GM12878 (cell line): ENCODE results near the gene TMBIM1. TPM values are rescaled to one million over a fixed set of nuclear protein-coding genes. Genes with fewer than 3 reads are reported as not detected.

Experiments used
- BCL11A ChIP-seq: IDR thresholded peaks from 2 replicates; pipeline ENCODE4 v1.6.1; 2011; ENCODE audit warnings: low read depth, low read length
- BHLHE40 ChIP-seq, 2 experiments: fragments of 450-650 bp in 1 of 2; IDR thresholded peaks; 2 replicates each; pipeline ENCODE4 v1.6.1; 2011 to 2017; ENCODE audit warnings: low read depth in 2 of 2, borderline replicate concordance in 1 of 2, improper control_type of control experiment in 1 of 2, low read length in 1 of 2, mild to moderate bottlenecking in 1 of 2
- CHD2 ChIP-seq: IDR thresholded peaks from 2 replicates; pipeline ENCODE4 v1.6.1; 2011; ENCODE audit warnings: low read depth, low read length, improper control_type of control experiment, borderline replicate concordance
- DPF2 ChIP-seq: fragments of 450-650 bp; IDR thresholded peaks from 2 replicates; pipeline ENCODE4 v1.6.1; 2017; ENCODE audit warnings: mild to moderate bottlenecking
- EED ChIP-seq: sonication (generic); IDR thresholded peaks from 2 replicates; pipeline ENCODE4 v1.6.1; 2016; ENCODE audit warnings: antibody characterized with exemption, low read depth
- EGR1 ChIP-seq, 2 experiments: IDR thresholded peaks; 1 replicate in 1 of 2; 2 replicates in 1 of 2; pipeline ENCODE4 v1.6.1; 2011 to 2012; ENCODE audit warnings: low read depth in 2 of 2, low read length in 2 of 2, borderline replicate concordance in 1 of 2, mild to moderate bottlenecking in 1 of 2, moderate library complexity in 1 of 2
- JUNB ChIP-seq: IDR thresholded peaks from 2 replicates; pipeline ENCODE4 v1.6.1; 2016; ENCODE audit warnings: antibody characterized with exemption, mild to moderate bottlenecking
- JUND ChIP-seq: IDR thresholded peaks from 2 replicates; pipeline ENCODE4 v1.6.1; 2012; ENCODE audit warnings: low read depth, mild to moderate bottlenecking, low read length, improper control_type of control experiment, moderate library complexity
- KDM1A ChIP-seq: fragments of 200-600 bp; sonication (generic); IDR thresholded peaks from 2 replicates; pipeline ENCODE4 v1.6.1; 2016; ENCODE audit warnings: borderline replicate concordance
- PAX5 ChIP-seq: IDR thresholded peaks from 2 replicates; pipeline ENCODE4 v1.6.1; 2011; ENCODE audit warnings: low read depth, low read length, borderline replicate concordance
- PML ChIP-seq: IDR thresholded peaks from 2 replicates; pipeline ENCODE4 v1.6.1; 2012; ENCODE audit warnings: low read length, inconsistent platforms
- POLR2A ChIP-seq: IDR thresholded peaks from 2 replicates; pipeline ENCODE4 v1.6.1; 2011; ENCODE audit warnings: low read depth, mild to moderate bottlenecking, low read length
- RFX5 ChIP-seq: IDR thresholded peaks from 2 replicates; pipeline ENCODE4 v1.6.1; 2011; ENCODE audit warnings: low read depth, low read length, improper control_type of control experiment
- RUNX3 ChIP-seq: IDR thresholded peaks from 2 replicates; pipeline ENCODE4 v1.6.1; 2012; ENCODE audit warnings: low read length, inconsistent platforms
- SMARCA5 ChIP-seq: fragments of 450-650 bp; IDR thresholded peaks from 2 replicates; pipeline ENCODE4 v1.6.1; 2017; ENCODE audit warnings: mild to moderate bottlenecking
- SP1 ChIP-seq: IDR thresholded peaks from one replicate; pipeline ENCODE4 v1.6.1; 2011; ENCODE audit warnings: low read depth, low read length
- SRF ChIP-seq, 2 experiments: IDR thresholded peaks; 2 replicates each; pipeline ENCODE4 v1.6.1; 2011; ENCODE audit warnings: low read depth in 2 of 2, low read length in 2 of 2, mild to moderate bottlenecking in 1 of 2, moderate library complexity in 1 of 2
- YBX1 ChIP-seq: fragments of 450-650 bp; IDR thresholded peaks from 2 replicates; pipeline ENCODE4 v1.6.1; 2016; ENCODE audit warnings: antibody characterized with exemption
- ZBED1 ChIP-seq: IDR thresholded peaks from 2 replicates; pipeline ENCODE4 v1.6.1; 2016; ENCODE audit warnings: borderline replicate concordance
- ZNF384 ChIP-seq: IDR thresholded peaks from 2 replicates; pipeline ENCODE4 v1.6.1; 2012; ENCODE audit warnings: low read depth, mild to moderate bottlenecking, low read length, improper control_type of control experiment, borderline replicate concordance
- polyA plus RNA-seq, 11 experiments: library from polyadenylated mRNA; depleted of rRNA in 4 of 11; unstranded in 6 of 11; stranded (reverse) in 5 of 11; fragments of >200 nt; fragmentation: Nextera tagmentation in 4 of 11; fragmentation: Illumina TruSeq in 1 of 11; extraction: Ambion mirVana in 4 of 11; extraction: Trizol in 1 of 11; gene quantifications; 1 replicate in 1 of 11; 2 replicates in 10 of 11; pipeline versions ENCODE4 v1.2.1 to v1.2.3, GENCODE V29; 2011 to 2016; ENCODE audit warnings: inconsistent platforms in 2 of 11, missing spikeins in 2 of 11, low read depth in 1 of 11
- total RNA-seq, 4 experiments: library from RNA; depleted of rRNA in 3 of 4; stranded (reverse); fragments of >200 nt in 3 of 4; fragmentation: Illumina TruSeq in 1 of 4; extraction: Trizol in 1 of 4; gene quantifications; 2 replicates each; pipeline versions ENCODE4 v1.2.1 to v1.2.3, GENCODE V29; 2013 to 2021
- TF ChIP-seq, protein P1 (sequence below): IDR thresholded peaks from 2 replicates; pipeline ENCODE4 v1.6.1; 2011; ENCODE audit warnings: low read depth, mild to moderate bottlenecking, low read length, moderate library complexity, borderline replicate concordance; ENCODE audit errors: extremely low read depth
- TF ChIP-seq, protein P2 (sequence below): fragments of 450-650 bp; formaldehyde crosslinking; IDR thresholded peaks from 2 replicates; pipeline ENCODE4 v1.4.0; 2020; ENCODE audit warnings: mild to moderate bottlenecking, moderate library complexity
- TF ChIP-seq, protein P3 (sequence below): fragments of 150-350 bp; IDR thresholded peaks from 2 replicates; pipeline ENCODE4 v1.6.1; 2016; ENCODE audit warnings: low read depth, low read length
- TF ChIP-seq, protein P4 (sequence below): IDR thresholded peaks from 2 replicates; pipeline ENCODE4 v1.6.1; 2012; ENCODE audit warnings: low read depth, low read length, improper control_type of control experiment

TMBIM1 gene
- total and polyA plus RNA-seq, 10 of the 15 experiments (the other 5 are each of a cell fraction or from before 2014, with no cell fraction given) = 6.1 to 38.3 (median 26.2) TPM

DNA sequence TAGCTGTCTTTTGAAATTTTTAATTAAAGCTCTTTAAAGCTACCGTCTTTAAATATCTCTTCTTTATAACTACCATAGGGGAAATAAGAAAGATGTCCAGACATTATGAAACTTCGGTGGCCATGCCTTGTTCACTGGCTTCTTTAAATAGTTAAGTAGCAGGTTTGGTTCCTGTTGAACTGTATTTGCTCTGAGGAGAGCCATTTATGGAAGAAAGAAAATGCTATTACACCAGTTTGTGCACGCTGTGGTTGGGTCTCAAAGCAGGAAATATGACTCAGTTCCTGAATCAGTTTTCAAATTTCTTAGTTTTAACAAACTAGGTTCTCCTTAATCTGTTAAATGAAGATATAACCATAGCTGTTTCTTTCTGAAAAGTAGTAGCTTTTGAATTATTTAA is 63.1 kb downstream of the TMBIM1 start (continued):
- TF ChIP-seq, protein P1, sequence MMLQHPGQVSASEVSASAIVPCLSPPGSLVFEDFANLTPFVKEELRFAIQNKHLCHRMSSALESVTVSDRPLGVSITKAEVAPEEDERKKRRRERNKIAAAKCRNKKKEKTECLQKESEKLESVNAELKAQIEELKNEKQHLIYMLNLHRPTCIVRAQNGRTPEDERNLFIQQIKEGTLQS = no peak
- TF ChIP-seq KDM1A = no peak
- TF ChIP-seq JUNB = peak; percentile 77
- TF ChIP-seq DPF2 = no peak
- no peak; the same call in 1 of the 2 replicates for TF ChIP-seq ZBED1
- no peak for TF ChIP-seq SP1
- TF ChIP-seq PML = peak; percentile 74; the same call in 1 of the 2 replicates
- peak; percentile 63 to 98 for TF ChIP-seq SRF (IDR thresholded peaks at IDR 0.05; ENCODE audit: low read depth in 2 of 2, low read length in 2 of 2)
- peak; percentile 37 to 64; a peak in 1 of 4 replicates for TF ChIP-seq BHLHE40 (IDR thresholded peaks at IDR 0.05; ENCODE audit: borderline replicate concordance in 1 of 2, low read depth in 2 of 2, low read length in 1 of 2)
- TF ChIP-seq ZNF384 = no peak
- 0 out of 2 replicates have a peak, but pooled peaks have one; percentile 51 for TF ChIP-seq JUND
- peak; percentile 93 for TF ChIP-seq RUNX3
- TF ChIP-seq PAX5 = 0 out of 2 replicates have a peak, but pooled peaks have one; percentile 59
- TF ChIP-seq RFX5 = no peak
- no peak for TF ChIP-seq POLR2A
- TF ChIP-seq, protein P2, sequence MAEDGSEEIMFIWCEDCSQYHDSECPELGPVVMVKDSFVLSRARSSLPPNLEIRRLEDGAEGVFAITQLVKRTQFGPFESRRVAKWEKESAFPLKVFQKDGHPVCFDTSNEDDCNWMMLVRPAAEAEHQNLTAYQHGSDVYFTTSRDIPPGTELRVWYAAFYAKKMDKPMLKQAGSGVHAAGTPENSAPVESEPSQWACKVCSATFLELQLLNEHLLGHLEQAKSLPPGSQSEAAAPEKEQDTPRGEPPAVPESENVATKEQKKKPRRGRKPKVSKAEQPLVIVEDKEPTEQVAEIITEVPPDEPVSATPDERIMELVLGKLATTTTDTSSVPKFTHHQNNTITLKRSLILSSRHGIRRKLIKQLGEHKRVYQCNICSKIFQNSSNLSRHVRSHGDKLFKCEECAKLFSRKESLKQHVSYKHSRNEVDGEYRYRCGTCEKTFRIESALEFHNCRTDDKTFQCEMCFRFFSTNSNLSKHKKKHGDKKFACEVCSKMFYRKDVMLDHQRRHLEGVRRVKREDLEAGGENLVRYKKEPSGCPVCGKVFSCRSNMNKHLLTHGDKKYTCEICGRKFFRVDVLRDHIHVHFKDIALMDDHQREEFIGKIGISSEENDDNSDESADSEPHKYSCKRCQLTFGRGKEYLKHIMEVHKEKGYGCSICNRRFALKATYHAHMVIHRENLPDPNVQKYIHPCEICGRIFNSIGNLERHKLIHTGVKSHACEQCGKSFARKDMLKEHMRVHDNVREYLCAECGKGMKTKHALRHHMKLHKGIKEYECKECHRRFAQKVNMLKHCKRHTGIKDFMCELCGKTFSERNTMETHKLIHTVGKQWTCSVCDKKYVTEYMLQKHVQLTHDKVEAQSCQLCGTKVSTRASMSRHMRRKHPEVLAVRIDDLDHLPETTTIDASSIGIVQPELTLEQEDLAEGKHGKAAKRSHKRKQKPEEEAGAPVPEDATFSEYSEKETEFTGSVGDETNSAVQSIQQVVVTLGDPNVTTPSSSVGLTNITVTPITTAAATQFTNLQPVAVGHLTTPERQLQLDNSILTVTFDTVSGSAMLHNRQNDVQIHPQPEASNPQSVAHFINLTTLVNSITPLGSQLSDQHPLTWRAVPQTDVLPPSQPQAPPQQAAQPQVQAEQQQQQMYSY (CRISPR knock-in tag) = no peak
- TF ChIP-seq EED = 0 out of 2 replicates have a peak, but pooled peaks have one; percentile 25
- TF ChIP-seq, protein P3, sequence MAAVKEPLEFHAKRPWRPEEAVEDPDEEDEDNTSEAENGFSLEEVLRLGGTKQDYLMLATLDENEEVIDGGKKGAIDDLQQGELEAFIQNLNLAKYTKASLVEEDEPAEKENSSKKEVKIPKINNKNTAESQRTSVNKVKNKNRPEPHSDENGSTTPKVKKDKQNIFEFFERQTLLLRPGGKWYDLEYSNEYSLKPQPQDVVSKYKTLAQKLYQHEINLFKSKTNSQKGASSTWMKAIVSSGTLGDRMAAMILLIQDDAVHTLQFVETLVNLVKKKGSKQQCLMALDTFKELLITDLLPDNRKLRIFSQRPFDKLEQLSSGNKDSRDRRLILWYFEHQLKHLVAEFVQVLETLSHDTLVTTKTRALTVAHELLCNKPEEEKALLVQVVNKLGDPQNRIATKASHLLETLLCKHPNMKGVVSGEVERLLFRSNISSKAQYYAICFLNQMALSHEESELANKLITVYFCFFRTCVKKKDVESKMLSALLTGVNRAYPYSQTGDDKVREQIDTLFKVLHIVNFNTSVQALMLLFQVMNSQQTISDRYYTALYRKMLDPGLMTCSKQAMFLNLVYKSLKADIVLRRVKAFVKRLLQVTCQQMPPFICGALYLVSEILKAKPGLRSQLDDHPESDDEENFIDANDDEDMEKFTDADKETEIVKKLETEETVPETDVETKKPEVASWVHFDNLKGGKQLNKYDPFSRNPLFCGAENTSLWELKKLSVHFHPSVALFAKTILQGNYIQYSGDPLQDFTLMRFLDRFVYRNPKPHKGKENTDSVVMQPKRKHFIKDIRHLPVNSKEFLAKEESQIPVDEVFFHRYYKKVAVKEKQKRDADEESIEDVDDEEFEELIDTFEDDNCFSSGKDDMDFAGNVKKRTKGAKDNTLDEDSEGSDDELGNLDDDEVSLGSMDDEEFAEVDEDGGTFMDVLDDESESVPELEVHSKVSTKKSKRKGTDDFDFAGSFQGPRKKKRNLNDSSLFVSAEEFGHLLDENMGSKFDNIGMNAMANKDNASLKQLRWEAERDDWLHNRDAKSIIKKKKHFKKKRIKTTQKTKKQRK = no peak
- TF ChIP-seq BCL11A = 0 out of 2 replicates have a peak, but pooled peaks have one; percentile 9
- TF ChIP-seq YBX1 = no peak
- TF ChIP-seq, protein P4, sequence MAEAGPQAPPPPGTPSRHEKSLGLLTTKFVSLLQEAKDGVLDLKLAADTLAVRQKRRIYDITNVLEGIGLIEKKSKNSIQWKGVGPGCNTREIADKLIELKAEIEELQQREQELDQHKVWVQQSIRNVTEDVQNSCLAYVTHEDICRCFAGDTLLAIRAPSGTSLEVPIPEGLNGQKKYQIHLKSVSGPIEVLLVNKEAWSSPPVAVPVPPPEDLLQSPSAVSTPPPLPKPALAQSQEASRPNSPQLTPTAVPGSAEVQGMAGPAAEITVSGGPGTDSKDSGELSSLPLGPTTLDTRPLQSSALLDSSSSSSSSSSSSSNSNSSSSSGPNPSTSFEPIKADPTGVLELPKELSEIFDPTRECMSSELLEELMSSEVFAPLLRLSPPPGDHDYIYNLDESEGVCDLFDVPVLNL = no peak
- TF ChIP-seq EGR1 (IDR thresholded peaks at IDR 0.05; ENCODE audit: borderline replicate concordance in 1 of 2, low read depth in 2 of 2, low read length in 2 of 2) = no peak
- no peak for TF ChIP-seq CHD2
- TF ChIP-seq SMARCA5 = no peak
